8988T (cell line): Measurements from ENCODE around the gene TMEM271.
"Not testable (repeated sequence)": the region's sequence is repeated elsewhere in the genome, so short reads cannot be mapped to it uniquely, and the experiment has no call there.

Experiments used
- DNase-seq: peaks from one replicate; pipeline ENCODE4 v3.0.0; 2011

TMEM271 gene

GRCh38 chr4:560731-561291 is 15.3 kb downstream of the TMEM271 start:
- DNase-seq = no peak

DNA sequence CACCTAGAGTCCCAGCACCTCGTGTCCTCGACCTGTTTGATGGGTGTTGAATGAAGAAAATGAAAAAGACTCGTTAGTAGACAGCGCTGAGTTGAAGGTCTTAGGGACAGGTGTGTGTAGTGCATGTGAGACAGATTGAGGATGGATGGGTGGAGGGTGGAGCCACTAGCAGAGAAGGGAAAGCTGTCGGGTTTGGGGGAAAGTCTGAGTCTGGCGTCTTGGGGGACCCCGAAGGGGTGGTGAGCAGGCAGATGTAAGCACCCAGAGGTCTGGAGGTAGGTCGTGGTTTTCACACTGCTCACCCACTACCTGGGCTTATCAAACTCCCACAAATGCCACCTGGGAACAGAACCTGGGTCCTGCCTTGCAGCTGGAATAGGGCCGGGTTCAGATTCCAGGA is 16.0 kb downstream of the TMEM271 start:
- DNase-seq = no peak

GRCh38 chr4:555566-556275 is 20.4 kb downstream of the TMEM271 start:
- no peak for DNase-seq

GRCh38 chr4:554793-555320 is 21.2 kb downstream of the TMEM271 start:
- not testable (repeated sequence) for DNase-seq

DNA sequence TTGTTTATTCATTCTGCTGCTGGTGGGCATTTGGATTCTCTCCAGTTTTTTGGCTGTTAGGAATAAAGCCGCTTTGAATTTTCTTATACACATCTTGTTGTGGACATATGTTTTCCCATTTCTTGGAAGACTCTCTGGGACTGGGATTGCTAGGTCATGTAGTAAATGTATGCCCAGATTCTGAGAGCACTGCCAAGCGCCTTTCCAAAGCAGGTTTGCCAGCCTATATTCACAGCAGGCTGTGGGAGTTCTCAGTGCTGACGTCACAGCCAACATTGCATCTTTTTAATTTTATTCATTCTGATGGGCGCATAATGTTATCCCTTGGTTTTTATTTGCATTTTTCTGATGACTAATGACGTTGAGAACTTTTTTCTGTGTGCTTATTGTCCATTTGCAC is 24.1 kb downstream of the TMEM271 start:
- no peak for DNase-seq

- not testable (repeated sequence) for DNase-seq
These were observed 25.8 kb downstream of the TMEM271 start for GRCh38 chr4:550268-550667.

DNA sequence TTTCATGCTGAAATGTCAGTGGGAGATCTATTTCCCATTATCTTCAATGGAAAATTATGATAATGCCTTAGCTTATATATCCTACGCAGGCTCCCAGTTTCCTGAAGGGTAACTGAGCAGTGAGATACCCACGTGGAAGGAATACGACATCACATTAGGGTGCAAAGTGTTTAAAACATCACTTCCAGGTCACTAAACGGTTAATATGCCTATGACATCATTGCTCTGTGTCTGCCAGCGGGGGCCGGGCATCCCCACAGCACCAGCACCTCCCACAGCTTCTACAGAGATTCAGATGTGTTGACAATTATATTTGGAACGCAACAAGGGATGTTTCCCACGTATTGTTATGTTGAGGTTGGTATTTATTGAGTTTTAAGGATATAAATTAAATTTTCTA is 27.1 kb downstream of the TMEM271 start:
- no peak for DNase-seq

- DNase-seq = no peak
These were observed 30.5 kb downstream of the TMEM271 start for GRCh38 chr4:545612-546011.

- no peak for DNase-seq
These were observed 31.5 kb downstream of the TMEM271 start for GRCh38 chr4:544386-545105.

DNA sequence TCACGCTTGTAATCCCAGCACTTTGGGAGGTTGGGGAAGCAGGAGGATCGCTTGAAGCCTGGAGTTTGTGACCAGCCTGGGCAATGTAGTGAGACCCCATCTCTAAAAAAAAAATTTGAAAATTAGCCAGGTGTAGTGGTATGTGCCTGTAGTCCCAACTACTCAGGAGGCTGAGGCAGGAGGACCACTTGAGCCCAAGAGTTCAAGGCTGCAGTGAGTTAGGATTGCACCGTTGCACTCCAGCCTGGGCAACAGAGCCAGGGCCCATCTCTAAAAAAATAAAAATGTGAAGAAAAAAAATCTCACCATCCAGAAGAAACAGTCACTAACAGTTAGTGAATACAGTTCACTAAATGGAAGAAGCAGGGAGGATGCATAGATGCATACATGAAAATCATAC is 34.8 kb downstream of the TMEM271 start:
- no peak for DNase-seq

DNA sequence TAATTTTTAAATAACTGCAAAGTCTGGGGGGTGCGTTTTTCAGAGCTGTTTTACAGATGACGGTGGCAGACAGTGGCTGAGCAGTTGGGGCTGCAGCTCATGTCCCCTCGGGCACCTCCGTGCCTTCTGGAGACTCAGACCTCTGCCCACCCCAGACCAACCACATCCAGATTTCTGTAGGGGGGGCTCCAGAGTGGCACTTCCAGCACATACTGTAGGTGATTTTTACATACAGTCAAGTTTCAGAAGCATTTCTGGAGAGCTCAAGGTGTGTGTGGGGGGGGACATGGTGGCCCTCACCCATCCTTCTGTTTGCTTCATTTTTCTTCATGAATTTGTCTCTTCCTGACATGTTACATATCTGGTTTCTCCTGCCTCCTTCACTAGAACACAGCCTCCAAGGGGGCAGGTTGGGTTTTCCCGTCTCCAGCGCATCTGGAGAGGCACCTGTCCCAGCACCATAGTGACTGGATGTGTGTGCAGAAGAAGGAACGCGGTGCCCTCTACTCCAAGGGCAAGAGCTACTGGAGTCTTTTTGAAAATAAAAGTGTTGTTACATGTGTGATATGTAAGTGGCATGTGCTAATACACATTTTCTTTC is 37.5 kb downstream of the TMEM271 start:
- DNase-seq = no peak

DNA sequence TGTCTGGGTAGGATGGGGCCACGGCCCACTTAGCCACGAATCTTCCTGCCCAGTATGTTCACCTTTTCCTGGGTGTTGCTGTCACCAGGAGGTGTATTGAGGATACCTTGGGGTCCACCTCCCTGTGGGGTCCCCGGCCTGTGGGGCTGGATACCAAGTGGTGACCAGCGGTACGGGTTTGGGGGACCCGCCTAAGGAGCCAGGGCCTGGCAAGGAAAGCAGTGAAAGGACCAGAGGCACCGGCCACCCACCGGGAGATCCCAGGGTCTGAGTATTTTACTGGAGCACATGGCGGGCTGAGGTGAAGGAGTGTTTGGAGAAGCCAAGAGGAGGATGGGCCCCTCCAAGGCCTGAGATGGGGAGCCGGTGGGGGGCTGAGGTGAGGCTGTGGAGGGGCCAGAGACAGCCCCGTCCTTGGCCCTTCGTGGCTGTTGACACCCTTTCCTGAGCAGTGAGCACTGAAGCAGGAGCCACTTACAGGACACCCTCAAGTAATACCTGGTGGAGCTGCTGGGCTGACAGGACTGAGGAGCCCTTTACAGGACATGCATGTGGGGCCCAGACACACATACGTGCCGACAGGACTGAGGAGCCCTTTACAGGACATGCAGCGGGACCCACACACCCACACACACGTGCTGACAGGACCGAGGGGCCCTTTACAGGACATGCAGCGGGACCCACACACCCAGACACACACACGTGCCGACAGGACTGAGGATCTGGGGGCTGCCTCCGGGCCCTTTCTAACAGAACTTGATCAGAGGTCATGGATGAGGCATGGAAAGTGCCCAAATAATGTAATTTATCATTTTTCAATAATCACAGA is 38.4 kb downstream of the TMEM271 start:
- no peak for DNase-seq

DNA sequence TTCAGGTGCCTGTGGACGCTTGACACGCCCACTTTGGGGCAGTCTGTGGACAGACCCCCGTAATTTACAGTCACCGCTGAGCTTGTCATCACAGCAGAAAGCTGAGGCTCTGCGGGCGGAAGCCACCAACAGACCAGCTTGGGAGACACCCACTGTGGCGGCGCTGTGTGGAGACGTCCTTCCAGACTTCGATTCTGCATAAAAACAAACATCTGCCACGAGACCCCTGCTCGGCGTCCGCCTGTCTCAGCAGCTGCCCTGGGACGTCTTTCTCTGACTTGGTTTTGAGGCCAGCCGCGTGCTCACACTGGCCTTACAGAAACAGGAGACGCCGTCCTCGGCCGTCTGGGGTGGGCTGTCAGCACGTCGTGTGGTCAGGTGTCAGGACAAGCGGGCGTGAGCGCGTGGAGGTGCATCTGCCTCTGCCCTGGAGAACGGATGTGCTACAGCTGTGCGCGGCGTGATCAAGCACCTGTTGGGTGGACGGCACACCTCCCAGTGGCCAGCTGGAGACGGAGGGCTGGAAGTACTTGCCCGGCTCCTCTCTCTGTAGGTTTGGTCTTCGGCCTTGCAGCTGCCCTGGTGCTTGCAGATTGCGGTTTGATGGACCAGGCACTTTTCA is 39.6 kb downstream of the TMEM271 start:
- DNase-seq = no peak

DNA sequence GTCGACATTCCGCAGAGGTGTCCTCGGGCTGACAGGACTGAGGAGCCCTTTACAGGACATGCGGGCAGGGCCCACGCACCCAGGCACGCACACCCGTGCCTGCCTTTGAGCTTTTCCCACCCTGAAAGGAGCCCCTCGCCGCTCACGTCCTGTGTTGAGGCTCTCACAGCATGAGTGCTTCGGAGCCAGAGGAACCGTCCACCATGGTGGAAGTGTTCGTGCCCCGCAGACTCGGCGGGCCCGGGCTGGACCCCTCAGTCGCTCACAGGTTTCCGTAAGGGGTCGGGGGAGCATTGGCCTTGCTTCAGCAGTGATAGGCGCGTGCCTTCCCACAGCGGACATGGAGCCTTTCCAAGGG is 40.2 kb downstream of the TMEM271 start:
- DNase-seq = no peak

GRCh38 chr4:535181-535923 is 40.7 kb downstream of the TMEM271 start:
- no peak for DNase-seq

DNA sequence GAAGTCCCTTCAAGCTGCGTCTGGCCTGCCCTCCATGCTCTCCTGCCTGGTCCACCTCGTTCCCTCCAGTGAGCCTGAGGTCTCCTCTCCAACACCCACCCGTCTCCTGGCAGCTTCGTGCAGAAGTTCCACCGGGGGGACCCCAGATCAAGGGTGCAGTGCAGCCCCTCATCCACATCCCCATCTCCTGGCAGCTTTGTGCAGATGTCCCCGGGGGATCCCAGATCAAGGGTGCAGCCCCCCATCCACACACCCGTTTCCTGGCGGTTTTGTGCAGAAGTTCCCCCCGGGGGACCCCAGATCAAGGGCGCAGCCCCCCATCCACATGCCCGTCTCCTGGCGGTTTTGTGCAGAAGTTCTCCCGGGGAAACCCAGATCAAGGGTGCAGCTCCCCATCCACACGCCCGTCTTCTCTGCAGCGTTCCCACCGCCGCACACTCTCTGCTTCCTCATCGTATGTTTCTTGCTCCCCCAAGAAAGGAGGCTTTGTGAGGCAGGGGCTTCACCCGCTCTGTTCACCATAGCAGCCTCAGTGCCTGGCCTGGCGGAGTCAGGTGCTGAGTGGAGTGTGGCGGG is 41.4 kb downstream of the TMEM271 start:
- DNase-seq = no peak

- no peak for DNase-seq
These were observed 42.0 kb downstream of the TMEM271 start for GRCh38 chr4:534101-534575.

DNA sequence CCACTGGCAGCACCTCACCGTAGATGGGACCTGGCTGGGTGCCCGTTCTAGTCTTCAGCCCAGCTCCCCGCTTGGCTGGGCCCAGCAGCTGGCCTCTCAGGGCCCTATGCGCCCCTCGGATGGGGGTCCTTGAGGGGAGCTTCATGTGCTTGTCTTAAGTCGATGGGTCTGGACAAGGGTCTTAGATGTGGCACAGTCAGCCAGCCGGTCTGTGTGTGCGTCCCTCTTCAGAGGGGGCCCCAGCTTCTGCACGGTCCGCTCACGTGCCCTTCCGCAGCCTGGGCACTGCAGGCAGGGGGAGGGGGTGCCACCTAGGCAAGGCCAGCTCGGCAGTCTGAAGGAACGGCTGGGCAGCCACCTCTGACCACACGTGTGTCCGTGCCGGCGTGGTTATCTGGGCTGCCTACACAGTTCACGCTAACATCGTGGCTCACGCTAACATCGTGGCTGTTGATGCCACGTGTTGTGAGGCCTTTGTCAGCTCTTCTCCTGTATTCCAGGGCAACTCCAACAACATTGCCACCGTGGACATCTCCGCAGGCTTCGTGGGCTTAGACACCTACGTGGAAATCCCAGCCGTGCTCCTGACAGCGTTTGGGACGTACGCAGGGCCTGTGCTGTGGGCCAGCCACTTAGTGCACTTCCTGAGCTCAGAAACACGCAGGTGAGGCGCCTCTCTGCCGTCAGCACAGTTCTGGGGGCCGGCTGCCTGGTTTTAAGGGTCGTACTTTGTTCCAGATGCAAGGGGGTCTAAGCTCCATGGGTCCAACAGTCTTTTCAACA is 42.6 kb downstream of the TMEM271 start:
- no peak for DNase-seq

GRCh38 chr4:532588-533317 is 43.3 kb downstream of the TMEM271 start:
- peak; percentile 58 for DNase-seq
